GM18951 (cell line): ENCODE measurements around the gene PRKCA.
"Not testable (repeated sequence)": the region's sequence is repeated elsewhere in the genome, so short reads cannot be mapped to it uniquely, and the experiment has no call there.

Experiments
- POLR2A ChIP-seq: IDR thresholded peaks from 4 replicates; pipeline ENCODE4 v1.6.1; 2011; ENCODE audit warnings: mild to moderate bottlenecking; ENCODE audit not compliant: insufficient read length, insufficient read depth; ENCODE audit errors: extremely low read depth
- in situ Hi-C: fragments of 300-500 bp; cut with MboI; formaldehyde crosslinking; loops from one replicate; pipeline ENCODE4 v1.12.0; 2022; ENCODE audit warnings: low sequenced_read_pairs, mixed read lengths, inconsistent platforms; ENCODE audit not compliant: unreplicated experiment

The PRKCA gene

GRCh38 chr17:66589892-66590291 lies 287.5 kb downstream of the PRKCA start:
- in situ Hi-C loops, result no loop called here
- TF ChIP-seq POLR2A, result no peak

- in situ Hi-C loops, result no loop called here
- no peak for TF ChIP-seq POLR2A
Observed at GRCh38 chr17:66593116-66593515, 290.7 kb downstream of the PRKCA start.

GRCh38 chr17:66595893-66596292 lies 293.5 kb downstream of the PRKCA start:
- no peak for TF ChIP-seq POLR2A
- in situ Hi-C loops, result no loop called here

- TF ChIP-seq POLR2A, result no peak
- in situ Hi-C loops, result no loop called here
Observed at GRCh38 chr17:66602659-66603384, 300.4 kb downstream of the PRKCA start.

- in situ Hi-C loops, result no loop called here
Observed at GRCh38 chr17:66604376-66604775, 302.0 kb downstream of the PRKCA start.

GRCh38 chr17:66605541-66605940 lies 303.1 kb downstream of the PRKCA start:
- TF ChIP-seq POLR2A, result no peak
- in situ Hi-C loops, result no loop called here

More at GRCh38 chr17:66604376-66604775, 302.0 kb downstream of the PRKCA start:
- TF ChIP-seq POLR2A, result no peak

- no peak for TF ChIP-seq POLR2A
- in situ Hi-C loops, result no loop called here
Observed at GRCh38 chr17:66610361-66611133, 308.1 kb downstream of the PRKCA start.

GRCh38 chr17:66611397-66611796 lies 309.0 kb downstream of the PRKCA start:
- in situ Hi-C loops, result no loop called here
- TF ChIP-seq POLR2A, result no peak

GRCh38 chr17:66612993-66613392 lies 310.6 kb downstream of the PRKCA start:
- in situ Hi-C loops, result no loop called here
- TF ChIP-seq POLR2A, result no peak

- TF ChIP-seq POLR2A, result no peak
- in situ Hi-C loops, result no loop called here
Observed at GRCh38 chr17:66614469-66614868, 312.1 kb downstream of the PRKCA start.

GRCh38 chr17:66619206-66619605 lies 316.8 kb downstream of the PRKCA start:
- in situ Hi-C loops, result no loop called here
- TF ChIP-seq POLR2A, result no peak

GRCh38 chr17:66620528-66620927 lies 318.1 kb downstream of the PRKCA start:
- no peak for TF ChIP-seq POLR2A
- in situ Hi-C loops, result no loop called here

GRCh38 chr17:66624630-66625029 lies 322.2 kb downstream of the PRKCA start:
- in situ Hi-C loops, result not testable (repeated sequence)

GRCh38 chr17:66625311-66625767 lies 322.9 kb downstream of the PRKCA start:
- in situ Hi-C loops, result no loop called here

More at GRCh38 chr17:66625311-66625767, 322.9 kb downstream of the PRKCA start:
- no peak for TF ChIP-seq POLR2A
